GM12878 (cell line): ENCODE data around the gene MYH9. TPM values are rescaled to one million over a fixed set of nuclear protein-coding genes. Genes with fewer than 3 reads are reported as not detected.

Experiments used
- ASH2L ChIP-seq: fragments of 300-600, 200-600 bp; sonication (generic); IDR thresholded peaks from 2 replicates; pipeline ENCODE4 v1.6.1; 2017; ENCODE audit warnings: low read depth, mild to moderate bottlenecking, borderline replicate concordance
- CBX3 ChIP-seq: fragments of 200-600 bp; sonication (generic); IDR thresholded peaks from 2 replicates; pipeline ENCODE4 v1.6.1; 2016; ENCODE audit warnings: low read depth, borderline replicate concordance
- CHD4 ChIP-seq: fragments of 200-600 bp; sonication (generic); IDR thresholded peaks from 2 replicates; pipeline ENCODE4 v1.6.1; 2016; ENCODE audit warnings: mild to moderate bottlenecking
- EED ChIP-seq: sonication (generic); IDR thresholded peaks from 2 replicates; pipeline ENCODE4 v1.6.1; 2016; ENCODE audit warnings: antibody characterized with exemption, low read depth
- FOXK2 ChIP-seq: fragments of 450-650 bp; IDR thresholded peaks from 2 replicates; pipeline ENCODE4 v1.6.1; 2017; ENCODE audit warnings: mild to moderate bottlenecking, moderate library complexity
- HDAC6 ChIP-seq: fragments of 200-600 bp; sonication (generic); IDR thresholded peaks from one replicate; pipeline ENCODE4 v1.8.0; 2017; ENCODE audit warnings: antibody characterized with exemption; ENCODE audit not compliant: unreplicated experiment
- IKZF2 ChIP-seq, 2 experiments: fragments of 450-650 bp; IDR thresholded peaks; 2 replicates each; pipeline ENCODE4 v1.6.1; 2017; ENCODE audit warnings: mild to moderate bottlenecking in 2 of 2, moderate library complexity in 2 of 2
- MTA2 ChIP-seq: fragments of 450-650 bp; IDR thresholded peaks from 2 replicates; pipeline ENCODE4 v1.6.1; 2016; ENCODE audit warnings: low read depth, mild to moderate bottlenecking, moderate library complexity
- NR2C2 ChIP-seq: IDR thresholded peaks from 2 replicates; pipeline ENCODE4 v1.6.1; 2011; ENCODE audit warnings: borderline replicate concordance, low read depth; ENCODE audit not compliant: control insufficient read depth, insufficient read length
- POU2F2 ChIP-seq: IDR thresholded peaks from 3 replicates; pipeline ENCODE4 v1.6.1; 2011; ENCODE audit warnings: low read depth, mild to moderate bottlenecking, low read length, borderline replicate concordance
- RAD21 ChIP-seq: IDR thresholded peaks from 2 replicates; pipeline ENCODE4 v1.6.1; 2011; ENCODE audit warnings: mild to moderate bottlenecking, low read depth, low read length, moderate library complexity; ENCODE audit not compliant: insufficient read depth
- SMAD1 ChIP-seq: fragments of 450-650 bp; IDR thresholded peaks from 2 replicates; pipeline ENCODE4 v1.6.1; 2018; ENCODE audit warnings: mild to moderate bottlenecking, low read depth; ENCODE audit not compliant: partially characterized antibody
- SMC3 ChIP-seq: IDR thresholded peaks from 2 replicates; pipeline ENCODE4 v1.6.1; 2011; ENCODE audit warnings: low read length, improper control_type of control experiment, borderline replicate concordance
- TCF3 ChIP-seq: IDR thresholded peaks from 2 replicates; pipeline ENCODE4 v1.6.1; 2012; ENCODE audit warnings: low read depth, mild to moderate bottlenecking, low read length, borderline replicate concordance; ENCODE audit not compliant: insufficient read depth
- polyA plus RNA-seq, 11 experiments: library from polyadenylated mRNA; depleted of rRNA in 4 of 11; unstranded in 6 of 11; stranded (reverse) in 5 of 11; fragments of >200 nt; fragmentation: Nextera tagmentation in 4 of 11; fragmentation: Illumina TruSeq in 1 of 11; extraction: Ambion mirVana in 4 of 11; extraction: Trizol in 1 of 11; gene quantifications; 1 replicate in 1 of 11; 2 replicates in 10 of 11; pipeline versions ENCODE4 v1.2.1 to v1.2.3, GENCODE V29; 2011 to 2016; ENCODE audit warnings: inconsistent platforms in 2 of 11, missing spikeins in 2 of 11, low read depth in 1 of 11
- total RNA-seq, 4 experiments: library from RNA; depleted of rRNA in 3 of 4; stranded (reverse); fragments of >200 nt in 3 of 4; fragmentation: Illumina TruSeq in 1 of 4; extraction: Trizol in 1 of 4; gene quantifications; 2 replicates each; pipeline versions ENCODE4 v1.2.1 to v1.2.3, GENCODE V29; 2013 to 2021
- TF ChIP-seq, protein P1 (sequence below): IDR thresholded peaks from 2 replicates; pipeline ENCODE4 v1.6.1; 2012; ENCODE audit warnings: improper control_type of control experiment, low read depth, low read length; ENCODE audit not compliant: insufficient replicate concordance
- TF ChIP-seq, protein P2 (sequence below): IDR thresholded peaks from 2 replicates; pipeline ENCODE4 v1.6.1; 2012; ENCODE audit warnings: low read depth, low read length, improper control_type of control experiment
- TF ChIP-seq, protein P3 (sequence below): IDR thresholded peaks from 2 replicates; pipeline ENCODE4 v1.6.1; 2012; ENCODE audit warnings: mild to moderate bottlenecking, low read depth, low read length
- TF ChIP-seq, protein P4 (sequence below): IDR thresholded peaks from 2 replicates; pipeline ENCODE4 v1.6.1; 2011; ENCODE audit warnings: low read depth, low read length, improper control_type of control experiment, borderline replicate concordance
- TF ChIP-seq, protein P5 (sequence below): IDR thresholded peaks from 2 replicates; pipeline ENCODE4 v1.6.1; 2011; ENCODE audit warnings: low read depth, mild to moderate bottlenecking, low read length, moderate library complexity, borderline replicate concordance; ENCODE audit errors: extremely low read depth

MYH9 gene
- total and polyA plus RNA-seq, 10 of the 15 experiments (the other 5 are each of a cell fraction or from before 2014, with no cell fraction given), result 5.1 to 525 (median 145) TPM

DNA sequence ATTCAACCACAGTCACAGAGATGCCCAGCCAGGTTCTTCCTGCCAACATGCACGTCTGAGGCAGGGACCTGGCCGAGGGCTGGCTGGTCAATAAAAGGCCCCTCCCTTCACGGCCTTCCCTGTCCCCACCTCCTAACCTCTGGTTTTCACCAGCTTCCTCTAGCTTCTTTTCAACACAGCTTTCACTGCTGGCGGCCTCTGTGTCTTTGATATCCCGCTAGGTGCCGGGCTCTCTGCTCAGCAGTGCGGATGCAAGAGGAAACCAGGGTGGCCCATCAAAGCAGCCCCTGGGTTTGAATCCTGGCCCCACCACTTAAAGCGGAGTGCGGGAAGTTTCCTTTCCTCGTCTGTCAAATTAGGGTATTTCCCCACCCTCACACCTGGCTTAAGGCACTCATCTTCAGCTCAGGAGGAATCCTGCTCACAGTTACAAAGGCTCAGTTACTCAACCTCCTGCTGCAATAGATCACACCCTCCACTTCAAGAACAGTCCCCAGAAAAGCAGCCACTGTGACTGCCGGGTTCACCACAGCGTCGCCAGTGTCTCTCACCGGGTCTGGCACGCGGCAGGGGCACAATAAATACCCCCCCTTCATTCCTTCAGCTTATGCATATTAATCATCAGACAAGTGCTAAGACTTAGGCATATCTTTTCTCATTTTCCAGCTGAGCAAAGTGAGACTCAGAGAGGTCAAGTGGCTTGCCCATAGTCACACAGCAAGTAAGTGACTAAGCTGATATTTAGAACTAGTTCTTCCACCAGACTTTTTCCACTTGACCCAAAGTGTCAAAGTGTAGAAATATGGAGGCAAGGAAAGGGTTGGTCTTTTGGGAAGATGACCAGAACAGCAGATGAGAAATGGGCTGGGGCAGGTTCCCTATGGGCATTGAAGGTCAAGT, 48.0 kb upstream of the MYH9 start (continued):
- TF ChIP-seq, protein P1, sequence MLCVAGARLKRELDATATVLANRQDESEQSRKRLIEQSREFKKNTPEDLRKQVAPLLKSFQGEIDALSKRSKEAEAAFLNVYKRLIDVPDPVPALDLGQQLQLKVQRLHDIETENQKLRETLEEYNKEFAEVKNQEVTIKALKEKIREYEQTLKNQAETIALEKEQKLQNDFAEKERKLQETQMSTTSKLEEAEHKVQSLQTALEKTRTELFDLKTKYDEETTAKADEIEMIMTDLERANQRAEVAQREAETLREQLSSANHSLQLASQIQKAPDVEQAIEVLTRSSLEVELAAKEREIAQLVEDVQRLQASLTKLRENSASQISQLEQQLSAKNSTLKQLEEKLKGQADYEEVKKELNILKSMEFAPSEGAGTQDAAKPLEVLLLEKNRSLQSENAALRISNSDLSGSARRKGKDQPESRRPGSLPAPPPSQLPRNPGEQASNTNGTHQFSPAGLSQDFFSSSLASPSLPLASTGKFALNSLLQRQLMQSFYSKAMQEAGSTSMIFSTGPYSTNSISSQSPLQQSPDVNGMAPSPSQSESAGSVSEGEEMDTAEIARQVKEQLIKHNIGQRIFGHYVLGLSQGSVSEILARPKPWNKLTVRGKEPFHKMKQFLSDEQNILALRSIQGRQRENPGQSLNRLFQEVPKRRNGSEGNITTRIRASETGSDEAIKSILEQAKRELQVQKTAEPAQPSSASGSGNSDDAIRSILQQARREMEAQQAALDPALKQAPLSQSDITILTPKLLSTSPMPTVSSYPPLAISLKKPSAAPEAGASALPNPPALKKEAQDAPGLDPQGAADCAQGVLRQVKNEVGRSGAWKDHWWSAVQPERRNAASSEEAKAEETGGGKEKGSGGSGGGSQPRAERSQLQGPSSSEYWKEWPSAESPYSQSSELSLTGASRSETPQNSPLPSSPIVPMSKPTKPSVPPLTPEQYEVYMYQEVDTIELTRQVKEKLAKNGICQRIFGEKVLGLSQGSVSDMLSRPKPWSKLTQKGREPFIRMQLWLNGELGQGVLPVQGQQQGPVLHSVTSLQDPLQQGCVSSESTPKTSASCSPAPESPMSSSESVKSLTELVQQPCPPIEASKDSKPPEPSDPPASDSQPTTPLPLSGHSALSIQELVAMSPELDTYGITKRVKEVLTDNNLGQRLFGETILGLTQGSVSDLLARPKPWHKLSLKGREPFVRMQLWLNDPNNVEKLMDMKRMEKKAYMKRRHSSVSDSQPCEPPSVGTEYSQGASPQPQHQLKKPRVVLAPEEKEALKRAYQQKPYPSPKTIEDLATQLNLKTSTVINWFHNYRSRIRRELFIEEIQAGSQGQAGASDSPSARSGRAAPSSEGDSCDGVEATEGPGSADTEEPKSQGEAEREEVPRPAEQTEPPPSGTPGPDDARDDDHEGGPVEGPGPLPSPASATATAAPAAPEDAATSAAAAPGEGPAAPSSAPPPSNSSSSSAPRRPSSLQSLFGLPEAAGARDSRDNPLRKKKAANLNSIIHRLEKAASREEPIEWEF, result no peak
- TF ChIP-seq, protein P2, sequence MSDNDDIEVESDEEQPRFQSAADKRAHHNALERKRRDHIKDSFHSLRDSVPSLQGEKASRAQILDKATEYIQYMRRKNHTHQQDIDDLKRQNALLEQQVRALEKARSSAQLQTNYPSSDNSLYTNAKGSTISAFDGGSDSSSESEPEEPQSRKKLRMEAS, result no peak
- TF ChIP-seq TCF3 (no peak), ASH2L (no peak), CBX3 (no peak), RAD21 (0 out of 2 replicates have a peak, but pooled peaks have one; percentile 7), IKZF2 (IDR thresholded peaks at IDR 0.05) (peak; percentile 46 to 66; a peak in 3 of 4 replicates), MTA2 (no peak; the same call in 1 of the 2 replicates), NR2C2 (no peak), EED (peak; percentile 72), SMC3 (no peak), FOXK2 (no peak), CHD4 (no peak), HDAC6 (no peak), SMAD1 (no peak), POU2F2 (no peak)
- TF ChIP-seq, protein P3, sequence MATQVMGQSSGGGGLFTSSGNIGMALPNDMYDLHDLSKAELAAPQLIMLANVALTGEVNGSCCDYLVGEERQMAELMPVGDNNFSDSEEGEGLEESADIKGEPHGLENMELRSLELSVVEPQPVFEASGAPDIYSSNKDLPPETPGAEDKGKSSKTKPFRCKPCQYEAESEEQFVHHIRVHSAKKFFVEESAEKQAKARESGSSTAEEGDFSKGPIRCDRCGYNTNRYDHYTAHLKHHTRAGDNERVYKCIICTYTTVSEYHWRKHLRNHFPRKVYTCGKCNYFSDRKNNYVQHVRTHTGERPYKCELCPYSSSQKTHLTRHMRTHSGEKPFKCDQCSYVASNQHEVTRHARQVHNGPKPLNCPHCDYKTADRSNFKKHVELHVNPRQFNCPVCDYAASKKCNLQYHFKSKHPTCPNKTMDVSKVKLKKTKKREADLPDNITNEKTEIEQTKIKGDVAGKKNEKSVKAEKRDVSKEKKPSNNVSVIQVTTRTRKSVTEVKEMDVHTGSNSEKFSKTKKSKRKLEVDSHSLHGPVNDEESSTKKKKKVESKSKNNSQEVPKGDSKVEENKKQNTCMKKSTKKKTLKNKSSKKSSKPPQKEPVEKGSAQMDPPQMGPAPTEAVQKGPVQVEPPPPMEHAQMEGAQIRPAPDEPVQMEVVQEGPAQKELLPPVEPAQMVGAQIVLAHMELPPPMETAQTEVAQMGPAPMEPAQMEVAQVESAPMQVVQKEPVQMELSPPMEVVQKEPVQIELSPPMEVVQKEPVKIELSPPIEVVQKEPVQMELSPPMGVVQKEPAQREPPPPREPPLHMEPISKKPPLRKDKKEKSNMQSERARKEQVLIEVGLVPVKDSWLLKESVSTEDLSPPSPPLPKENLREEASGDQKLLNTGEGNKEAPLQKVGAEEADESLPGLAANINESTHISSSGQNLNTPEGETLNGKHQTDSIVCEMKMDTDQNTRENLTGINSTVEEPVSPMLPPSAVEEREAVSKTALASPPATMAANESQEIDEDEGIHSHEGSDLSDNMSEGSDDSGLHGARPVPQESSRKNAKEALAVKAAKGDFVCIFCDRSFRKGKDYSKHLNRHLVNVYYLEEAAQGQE, result no peak
- TF ChIP-seq, protein P4, sequence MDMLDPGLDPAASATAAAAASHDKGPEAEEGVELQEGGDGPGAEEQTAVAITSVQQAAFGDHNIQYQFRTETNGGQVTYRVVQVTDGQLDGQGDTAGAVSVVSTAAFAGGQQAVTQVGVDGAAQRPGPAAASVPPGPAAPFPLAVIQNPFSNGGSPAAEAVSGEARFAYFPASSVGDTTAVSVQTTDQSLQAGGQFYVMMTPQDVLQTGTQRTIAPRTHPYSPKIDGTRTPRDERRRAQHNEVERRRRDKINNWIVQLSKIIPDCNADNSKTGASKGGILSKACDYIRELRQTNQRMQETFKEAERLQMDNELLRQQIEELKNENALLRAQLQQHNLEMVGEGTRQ, result no peak
- TF ChIP-seq, protein P5, sequence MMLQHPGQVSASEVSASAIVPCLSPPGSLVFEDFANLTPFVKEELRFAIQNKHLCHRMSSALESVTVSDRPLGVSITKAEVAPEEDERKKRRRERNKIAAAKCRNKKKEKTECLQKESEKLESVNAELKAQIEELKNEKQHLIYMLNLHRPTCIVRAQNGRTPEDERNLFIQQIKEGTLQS, result no peak
